K562 (cell line): ENCODE data around the gene ICA1. TPM values are rescaled to one million over a fixed set of nuclear protein-coding genes. Genes with fewer than 3 reads are reported as not detected.

Experiments used
- ATAC-seq: fragments of 200-7000 bp; cut with Tn5 transposase; 3 replicates; pipeline ENCODE4 v1.9.1; 2020; ENCODE audit warnings: moderate library complexity
- BruUV-seq: library from RNA; stranded (reverse); fragments of 400-500 nt; replicated peaks from 2 replicates; lab custom pipeline; 2021; lab: Mats Ljungman, UMichigan
- CTCF ChIA-PET: fragments of 300-600 bp; formaldehyde crosslinking; extraction: SDS; loops from one replicate; lab custom pipeline; 2021; ENCODE audit warnings: low intra/inter-chr PET ratio; lab: Yijun Ruan, JAX
- POLR2A ChIA-PET: fragments of 300-600, 350-650 bp; sonication (Branson Sonifier 250); formaldehyde crosslinking; extraction: SDS; loops from one replicate; lab custom pipeline; 2021; ENCODE audit warnings: antibody characterized with exemption, inconsistent platforms; lab: Yijun Ruan, JAX
- DNase-seq, 4 experiments: peaks; one replicate each; pipeline versions ENCODE4 v3.0.0 to v3.0.0-alpha.2; 2011 to 2018; ENCODE audit warnings: low spot score in 3 of 4, mixed read lengths in 3 of 4; ENCODE audit errors: extremely low read depth in 1 of 4
- FAIRE-seq: peaks from 2 replicates; lab custom pipeline; 2011; peaks lifted over from hg19 to GRCh38; lab: Jason Lieb, UNC
- H2AFZ ChIP-seq: 2 replicates; pipeline ENCODE4 v1.6.0; 2011; ENCODE audit warnings: low read depth, low read length, control low read depth, inconsistent platforms
- H3K27ac ChIP-seq: fragments of 200-600 bp; 3 replicates; pipeline ENCODE4 v1.8.0; 2011; ENCODE audit warnings: low read depth, mild to moderate bottlenecking, control low read depth, inconsistent platforms, low read length, moderate library complexity, mixed read lengths; ENCODE audit errors: extremely low read depth
- H3K27me3 ChIP-seq, 2 experiments: fragments of 300-600 bp in 1 of 2; 2 replicates in 1 of 2; 3 replicates in 1 of 2; pipeline versions ENCODE4 v1.6.0 to v1.8.0; 2011; ENCODE audit warnings: inconsistent platforms in 2 of 2, low read length in 2 of 2, mild to moderate bottlenecking in 1 of 2, mixed read lengths in 1 of 2, moderate library complexity in 1 of 2; ENCODE audit not compliant: control insufficient read depth in 2 of 2, insufficient read depth in 2 of 2
- H3K36me3 ChIP-seq: fragments of 300-600 bp; 3 replicates; pipeline ENCODE4 v1.8.0; 2011; ENCODE audit warnings: mild to moderate bottlenecking, low read length, inconsistent platforms; ENCODE audit not compliant: control insufficient read depth, insufficient read depth
- H3K4me1 ChIP-seq, 2 experiments: fragments of 200-600 bp in 1 of 2; replicated peaks in 1 of 2; 2 replicates in 1 of 2; 3 replicates in 1 of 2; pipeline versions ENCODE4 v1.5.1 to v1.8.0; 2011; ENCODE audit warnings: inconsistent platforms in 2 of 2, low read length in 2 of 2, mild to moderate bottlenecking in 1 of 2, mixed read lengths in 1 of 2, moderate library complexity in 1 of 2; ENCODE audit not compliant: control insufficient read depth in 2 of 2, insufficient read depth in 2 of 2
- H3K4me2 ChIP-seq: 2 replicates; pipeline ENCODE4 v1.6.1; 2011; ENCODE audit warnings: low read length, control low read depth, inconsistent platforms, mixed read lengths; ENCODE audit not compliant: insufficient read depth
- H3K4me3 ChIP-seq: fragments of 200-600 bp; sonication (generic), shearing (Covaris generic); 2 replicates; pipeline ENCODE4 v1.5.1; 2016; ENCODE audit warnings: control low read depth, inconsistent platforms
- H3K79me2 ChIP-seq: fragments of 200-600 bp; 3 replicates; pipeline ENCODE4 v1.8.0; 2011; ENCODE audit warnings: low read length, inconsistent platforms; ENCODE audit not compliant: control insufficient read depth, insufficient read depth
- H3K9ac ChIP-seq, 2 experiments: 2 replicates each; pipeline versions ENCODE4 v1.6.0 to v1.6.1; 2011; ENCODE audit warnings: low read depth in 2 of 2, low read length in 2 of 2, control low read depth in 1 of 2, inconsistent platforms in 1 of 2, mild to moderate bottlenecking in 1 of 2, mixed read lengths in 1 of 2; ENCODE audit not compliant: insufficient read depth in 1 of 2
- H3K9me1 ChIP-seq: one replicate; pipeline ENCODE4 v1.6.0; 2011; ENCODE audit warnings: inconsistent platforms, mild to moderate bottlenecking, low read length, moderate library complexity; ENCODE audit not compliant: control insufficient read depth, insufficient read depth
- H3K9me3 ChIP-seq: replicated peaks from 2 replicates; pipeline ENCODE4 v1.5.1; 2011; ENCODE audit warnings: low read depth, low read length, inconsistent platforms; ENCODE audit not compliant: control insufficient read depth, insufficient read depth
- H4K20me1 ChIP-seq: replicated peaks from 2 replicates; pipeline ENCODE4 v1.6.1; 2011; ENCODE audit warnings: low read length, inconsistent platforms, mixed read lengths; ENCODE audit not compliant: control insufficient read depth, insufficient read depth
- CBFB ChIP-seq: sonication (generic); formaldehyde crosslinking; IDR thresholded peaks from 2 replicates; pipeline ENCODE4 v1.4.0; 2020; ENCODE audit warnings: mild to moderate bottlenecking, missing genetic modification reagents
- CC2D1A ChIP-seq: fragments of 450-650 bp; IDR thresholded peaks from 2 replicates; pipeline ENCODE4 v1.6.1; 2017; ENCODE audit warnings: mild to moderate bottlenecking
- EHMT2 ChIP-seq: fragments of 450-650 bp; IDR thresholded peaks from 2 replicates; pipeline ENCODE4 v1.6.1; 2018; ENCODE audit warnings: antibody characterized with exemption
- ELF1 ChIP-seq: fragments of 200-800 bp; sonication (Bioruptor generic); IDR thresholded peaks from 2 replicates; pipeline ENCODE4 v1.6.1; 2016; ENCODE audit warnings: missing genetic modification characterization, missing compliant biosample characterization
- GATAD2B ChIP-seq: fragments of 450-650 bp; IDR thresholded peaks from 2 replicates; pipeline ENCODE4 v1.6.1; 2017; ENCODE audit warnings: mild to moderate bottlenecking, borderline replicate concordance
- HLTF ChIP-seq: fragments of 450-650 bp; IDR thresholded peaks from 2 replicates; pipeline ENCODE4 v1.6.1; 2016
- HMG20A ChIP-seq: fragments of 450-650 bp; formaldehyde crosslinking; conservative IDR thresholded peaks from 2 replicates; pipeline ENCODE4 v1.4.0; 2020; ENCODE audit warnings: mild to moderate bottlenecking, mixed read lengths
- MYC ChIP-seq, 2 experiments: fragments of 250-450 bp in 1 of 2; sonication (Bioruptor Pico) in 1 of 2; IDR thresholded peaks; 2 replicates each; pipeline versions ENCODE4 v1.5.1 to v1.6.1; 2012 to 2021; ENCODE audit warnings: low read depth in 2 of 2, borderline replicate concordance in 1 of 2, improper control_type of control experiment in 1 of 2, low read length in 1 of 2, mild to moderate bottlenecking in 1 of 2, moderate library complexity in 1 of 2
- PHF20 ChIP-seq: fragments of 450-650 bp; IDR thresholded peaks from 2 replicates; pipeline ENCODE4 v1.6.1; 2018; ENCODE audit not compliant: partially characterized antibody
- PREB ChIP-seq: sonication (generic); formaldehyde crosslinking; IDR thresholded peaks from 2 replicates; pipeline ENCODE4 v1.8.1; 2023; ENCODE audit warnings: mild to moderate bottlenecking, missing genetic modification reagents
- RBM39 ChIP-seq: fragments of 200-400 bp; formaldehyde crosslinking; optimal IDR thresholded peaks from 2 replicates; pipeline ENCODE3; 2018; ENCODE audit warnings: low read depth, low read length
- SMARCE1 ChIP-seq: fragments of 450-650 bp; IDR thresholded peaks from 2 replicates; pipeline ENCODE4 v1.7.1; 2016; ENCODE audit warnings: mild to moderate bottlenecking
- TEAD4 ChIP-seq, 2 experiments: sonication (generic) in 1 of 2; formaldehyde crosslinking in 1 of 2; IDR thresholded peaks; 2 replicates each; pipeline versions ENCODE4 v1.6.1 to v1.8.0; 2012 to 2022; ENCODE audit warnings: borderline replicate concordance in 1 of 2, inconsistent platforms in 1 of 2, low read length in 1 of 2, mild to moderate bottlenecking in 1 of 2, missing genetic modification reagents in 1 of 2
- TFAP4 ChIP-seq: sonication (generic); formaldehyde crosslinking; IDR thresholded peaks from 2 replicates; pipeline ENCODE4 v1.8.0; 2022; ENCODE audit warnings: missing genetic modification reagents, mild to moderate bottlenecking, moderate library complexity, borderline replicate concordance
- ZNF253 ChIP-seq: fragments of 250-450 bp; sonication (Bioruptor Pico); conservative IDR thresholded peaks from 2 replicates; pipeline ENCODE4 v1.6.1; 2021; ENCODE audit warnings: mild to moderate bottlenecking
- ZNF354B ChIP-seq: fragments of 250-450 bp; sonication (Bioruptor Pico); IDR thresholded peaks from 2 replicates; pipeline ENCODE4 v1.4.0; 2020
- ZNF561 ChIP-seq: fragments of 450-650 bp; formaldehyde crosslinking; conservative IDR thresholded peaks from 2 replicates; pipeline ENCODE4 v1.4.0; 2020; ENCODE audit warnings: mild to moderate bottlenecking, moderate library complexity
- ZNF589 ChIP-seq: fragments of 200-800 bp; sonication (Bioruptor generic); IDR thresholded peaks from 2 replicates; pipeline ENCODE4 v1.6.1; 2016; ENCODE audit warnings: low read depth, missing genetic modification characterization, missing compliant biosample characterization
- ZNF830 ChIP-seq: fragments of 250-450 bp; sonication (Bioruptor Pico); IDR thresholded peaks from 2 replicates; pipeline ENCODE4 v1.5.0; 2021; ENCODE audit warnings: mild to moderate bottlenecking
- in situ Hi-C: fragments of 300-500 bp; cut with MboI; formaldehyde crosslinking; loops from 4 replicates; pipeline ENCODE4 v1.15.0; 2018; ENCODE audit warnings: inconsistent platforms, mixed read lengths
- intact Hi-C: fragments of 100-400 bp; cut with micrococcal nuclease; formaldehyde crosslinking; loops from 2 replicates; pipeline ENCODE4 v1.14.2; 2022
- polyA plus RNA-seq, 8 experiments: library from polyadenylated mRNA; depleted of rRNA in 4 of 8; stranded (reverse) in 5 of 8; unstranded in 3 of 8; fragments of >200 nt; fragmentation: Nextera tagmentation in 2 of 8; fragmentation: Illumina TruSeq in 1 of 8; extraction: Ambion mirVana in 2 of 8; extraction: Trizol in 1 of 8; gene quantifications; 2 replicates each; pipeline versions ENCODE4 v1.2.1 to v1.2.3, GENCODE V29; 2011 to 2014; ENCODE audit warnings: inconsistent platforms in 1 of 8, missing spikeins in 1 of 8
- total RNA-seq, 7 experiments: library from RNA; depleted of rRNA in 6 of 7; stranded (reverse); fragments of >200 nt in 6 of 7; fragmentation: Illumina TruSeq in 2 of 7; extraction: Trizol in 2 of 7; gene quantifications; 2 replicates each; pipeline versions ENCODE4 v1.2.1 to v1.2.3, GENCODE V29; 2011 to 2021; ENCODE audit warnings: low replicate concordance in 1 of 7

Gene ICA1
- total and polyA plus RNA-seq, 9 of the 15 experiments (the other 6 are each of a cell fraction or from before 2014, with no cell fraction given): 7.1 to 22.3 (median 16.4) TPM

- CTCF ChIA-PET: no interaction called here
- H3K27ac ChIP-seq: no peak overlapping the region
- no peaks in the 10 kb centered on the region for H3K9me3 ChIP-seq
- in situ Hi-C loops: no loop called here
- H3K79me2 ChIP-seq: no peaks in the 10 kb centered on the region
- POLR2A ChIA-PET: interaction anchor here (0.7 kb wide), 1 partner anchor 11 kb away, joined by 3 read pairs; no protein-coding TSS in a partner anchor
- intact Hi-C loops: no loop called here
- no peaks in the 10 kb centered on the region for H3K36me3 ChIP-seq
- no peaks in the 10 kb centered on the region for H3K27me3 ChIP-seq
- H3K4me1 ChIP-seq: no peaks in the 10 kb centered on the region
- H3K4me3 ChIP-seq: no peak overlapping the region
- DNase-seq (no peak), ATAC-seq (no peak), FAIRE-seq (no peak)
- no peak overlapping the region for H3K9ac ChIP-seq
- H2AFZ ChIP-seq: no peak overlapping the region
- H4K20me1 ChIP-seq: no peaks in the 10 kb centered on the region
- no peaks in the 10 kb centered on the region for H3K9me1 ChIP-seq
- BruUV-seq: no TSS peak
- no peak overlapping the region for H3K4me2 ChIP-seq
- TF ChIP-seq HLTF (no peak), TFAP4 (no peak), ZNF589 (CRISPR knock-in tag) (no peak), TEAD4 (IDR thresholded peaks at IDR 0.05; ENCODE audit: low read length) (no peak), TEAD4 (CRISPR knock-in tag; IDR thresholded peaks at IDR 0.05; ENCODE audit: borderline replicate concordance) (no peak), RBM39 (no peak), EHMT2 (no peak), ZNF561 (CRISPR knock-in tag) (no peak), PREB (CRISPR knock-in tag) (no peak), HMG20A (CRISPR knock-in tag) (no peak), ZNF830 (no peak), GATAD2B (no peak), ZNF354B (CRISPR knock-in tag) (no peak), ZNF253 (CRISPR knock-in tag) (no peak), CBFB (CRISPR knock-in tag) (no peak), PHF20 (no peak), ELF1 (no peak), MYC (IDR thresholded peaks at IDR 0.05; ENCODE audit: low read depth, low read length) (no peak), MYC (CRISPR knock-in tag; IDR thresholded peaks at IDR 0.05; ENCODE audit: borderline replicate concordance, low read depth) (no peak), SMARCE1 (no peak), CC2D1A (no peak)
Measured at GRCh38 chr7:8271960-8272359, 10.0 kb upstream of the ICA1 start.
